Thyroid gland (tissue), 4 donors: ENCODE measurements around the gene PVR.

Experiments used
- CTCF ChIP-seq, 6 experiments: fragments of 200-600 bp in 3 of 6; fragments of 450-650 bp in 3 of 6; sonication (generic) in 3 of 6; IDR thresholded peaks; one replicate each; pipeline ENCODE4 v1.5.1; 2016 to 2019; ENCODE audit warnings: antibody characterized with exemption in 6 of 6, mild to moderate bottlenecking in 2 of 6, inconsistent platforms in 1 of 6, moderate library complexity in 1 of 6
- POLR2A ChIP-seq, 2 donors: fragments of 450-650 bp; IDR thresholded peaks; one replicate each; pipeline ENCODE4 v1.6.1; 2017; ENCODE audit warnings: antibody characterized with exemption in 2 of 2, mild to moderate bottlenecking in 2 of 2, moderate library complexity in 1 of 2

GRCh38 chr19:44668985-44669764 is 25.5 kb downstream of the PVR start:
- no peak for TF ChIP-seq POLR2A (IDR thresholded peaks at IDR 0.05)
- TF ChIP-seq CTCF (IDR thresholded peaks at IDR 0.05), result no peak
